G401.6 (cell line): ENCODE data around the gene AMIGO1.

Source experiments
- FAIRE-seq: peaks from 2 replicates; lab custom pipeline; 2012; peaks lifted over from hg19 to GRCh38; lab: Jason Lieb, UNC

The AMIGO1 gene

DNA sequence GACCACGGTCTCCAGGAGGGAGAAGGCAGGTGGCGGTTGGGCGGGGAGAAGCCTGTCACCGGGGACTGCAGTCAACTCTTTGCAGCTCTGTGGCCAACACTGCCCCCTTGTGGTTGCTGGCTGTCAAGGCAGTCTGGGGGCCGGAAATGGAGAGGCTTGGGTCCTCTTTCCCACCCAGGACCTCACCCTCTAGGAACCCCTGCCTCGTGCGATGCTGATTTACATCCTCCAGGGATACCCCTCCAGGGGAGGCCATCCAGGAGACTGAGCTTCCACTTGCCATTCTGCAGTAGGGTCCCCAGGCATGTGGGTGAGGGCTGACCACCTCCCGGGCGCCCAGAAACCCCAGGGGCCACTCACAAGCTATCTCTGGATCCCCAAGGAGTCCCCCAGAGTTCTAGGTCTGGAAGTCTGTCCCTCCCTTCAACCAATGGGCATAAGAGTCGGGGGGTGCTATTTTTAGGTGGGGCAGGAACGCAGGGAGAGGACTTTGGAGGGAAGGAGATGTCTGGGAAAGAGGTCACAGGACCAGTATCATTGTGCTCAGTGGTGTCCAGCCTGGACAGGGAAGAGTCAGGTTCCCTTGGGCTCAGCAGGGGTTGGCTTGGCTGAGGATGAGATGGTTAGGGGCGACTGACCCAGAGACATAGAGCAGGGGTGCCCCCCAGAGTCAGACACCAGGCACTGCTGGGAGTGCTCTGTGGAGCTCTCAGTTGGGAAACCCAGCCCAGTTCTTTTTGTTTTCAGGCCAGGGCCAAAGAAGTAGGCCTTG is 23.0 kb upstream of the AMIGO1 start:
- no peak for FAIRE-seq

DNA sequence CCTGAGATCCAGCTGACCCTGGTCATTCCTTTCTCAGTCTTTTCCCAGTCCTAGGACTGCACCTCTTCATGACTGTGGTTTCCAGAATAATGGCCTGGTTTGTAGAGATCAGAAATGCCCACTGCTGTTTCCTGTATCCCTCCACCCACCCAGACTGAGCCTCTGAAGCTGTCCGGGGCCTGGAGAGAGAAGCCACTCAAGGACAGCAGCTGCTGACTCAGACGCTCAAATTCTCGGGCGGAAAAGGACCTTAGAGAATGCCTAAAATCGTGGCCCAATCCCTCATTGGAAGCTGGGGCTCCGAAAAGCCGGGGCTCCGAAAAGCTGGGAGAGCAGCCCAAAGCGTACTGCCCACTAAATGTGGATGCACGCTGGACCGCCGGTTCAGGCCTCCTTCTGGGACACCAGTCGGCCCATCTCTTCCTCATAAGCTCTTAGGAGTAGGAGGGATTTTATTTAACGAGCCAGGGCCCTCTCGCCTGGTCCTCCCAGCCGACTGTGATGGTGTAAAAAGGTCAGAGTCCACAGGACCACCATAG is 22.4 kb upstream of the AMIGO1 start:
- no peak for FAIRE-seq

DNA sequence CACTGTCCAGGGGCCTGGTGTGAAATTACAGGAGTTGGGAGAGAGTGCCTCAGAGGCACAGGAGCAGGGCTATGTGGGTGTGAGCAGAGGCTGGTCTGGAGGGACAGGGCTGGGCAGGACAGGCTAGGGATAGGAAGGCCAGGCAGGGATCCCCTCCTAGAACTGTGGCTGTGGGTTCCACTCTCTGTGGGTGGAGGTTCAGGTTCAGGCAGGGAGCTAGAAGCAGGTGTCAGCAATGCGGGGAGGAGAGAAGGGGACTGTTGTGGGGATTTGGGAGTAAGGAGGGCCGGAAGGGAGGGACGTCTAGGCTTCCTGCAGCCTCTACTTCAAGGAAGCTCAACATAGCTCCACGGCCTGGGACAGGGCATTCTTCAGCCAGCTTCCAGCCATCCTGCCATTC is 21.9 kb upstream of the AMIGO1 start:
- no peak for FAIRE-seq

DNA sequence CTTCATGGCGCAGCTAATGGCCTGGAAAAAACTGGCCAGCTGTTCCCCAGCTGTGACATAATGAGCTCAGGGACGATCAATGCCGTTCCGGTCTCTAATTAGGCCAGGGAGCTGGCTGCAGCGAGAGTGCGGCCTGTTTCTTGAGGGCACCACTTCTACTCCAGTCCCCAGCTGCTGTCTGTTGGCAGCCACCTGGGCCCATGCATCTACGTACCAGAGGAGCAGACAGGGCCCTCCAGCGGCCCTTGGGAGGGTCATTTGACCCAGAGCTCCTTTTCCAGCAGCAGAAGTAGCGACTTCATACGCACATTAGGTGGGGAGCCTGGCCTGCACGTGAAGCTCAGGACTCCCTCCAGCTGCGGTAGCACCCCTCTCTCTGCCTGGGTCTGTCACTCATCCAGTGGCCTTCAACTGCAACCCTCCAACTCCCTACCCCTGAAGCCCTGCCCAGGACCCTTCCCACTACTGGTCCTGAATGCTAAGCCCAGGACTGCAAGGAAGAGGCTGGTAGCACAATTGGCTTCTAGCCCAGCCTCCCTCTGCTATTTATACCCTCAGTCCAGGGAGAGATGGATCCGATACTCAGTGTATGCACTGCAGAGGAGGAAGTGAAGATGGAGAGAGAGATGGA is 21.0 kb upstream of the AMIGO1 start:
- no peak for FAIRE-seq

DNA sequence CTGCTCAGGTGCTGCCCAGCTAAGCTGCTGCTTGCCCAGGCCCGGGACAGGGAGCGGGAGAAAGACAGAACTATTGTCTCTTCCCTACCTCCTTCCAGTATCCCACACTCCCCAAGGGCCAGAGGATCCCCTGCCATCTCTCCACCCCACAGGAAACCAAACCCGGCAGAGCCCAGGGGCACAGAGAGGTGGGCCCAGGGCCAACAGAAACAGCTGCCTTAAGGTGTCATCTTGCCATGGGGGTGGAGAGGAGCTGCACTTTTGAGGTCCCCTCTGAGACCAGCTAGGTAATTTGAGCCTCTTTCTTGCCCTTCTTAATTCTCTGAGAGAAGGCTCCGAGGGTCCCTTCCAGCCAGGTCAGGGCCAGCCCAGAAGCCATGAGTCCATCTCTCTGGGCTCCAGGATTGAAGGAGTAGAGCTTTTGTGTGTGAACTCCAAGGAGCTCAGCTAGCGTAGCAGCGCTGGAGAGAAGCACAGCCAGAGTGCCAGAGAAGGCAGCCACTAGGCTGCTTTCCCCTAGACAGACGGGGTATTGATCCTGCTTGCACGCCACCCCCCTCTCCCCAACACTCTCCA is 20.4 kb upstream of the AMIGO1 start:
- FAIRE-seq, result no peak

DNA sequence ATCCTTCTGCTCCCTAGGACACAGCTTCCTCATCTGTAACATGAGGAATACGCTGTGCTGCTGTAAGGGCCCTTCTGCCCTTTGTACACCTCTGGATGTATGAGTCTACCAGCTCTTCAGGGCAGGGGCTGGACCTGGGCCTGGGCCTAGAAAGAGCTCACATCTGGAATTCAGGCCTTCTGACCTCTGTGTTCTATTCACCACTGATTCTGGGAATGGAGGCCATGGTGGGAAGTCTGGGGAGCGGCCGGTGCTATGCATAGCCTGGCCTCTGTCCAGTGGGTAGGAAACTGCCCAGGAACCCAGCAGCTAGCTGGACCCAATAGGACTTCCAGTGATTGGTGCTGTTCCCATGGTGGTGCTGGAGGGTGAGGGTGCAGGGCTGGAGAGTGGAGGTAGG is 19.2 kb upstream of the AMIGO1 start:
- no peak for FAIRE-seq

DNA sequence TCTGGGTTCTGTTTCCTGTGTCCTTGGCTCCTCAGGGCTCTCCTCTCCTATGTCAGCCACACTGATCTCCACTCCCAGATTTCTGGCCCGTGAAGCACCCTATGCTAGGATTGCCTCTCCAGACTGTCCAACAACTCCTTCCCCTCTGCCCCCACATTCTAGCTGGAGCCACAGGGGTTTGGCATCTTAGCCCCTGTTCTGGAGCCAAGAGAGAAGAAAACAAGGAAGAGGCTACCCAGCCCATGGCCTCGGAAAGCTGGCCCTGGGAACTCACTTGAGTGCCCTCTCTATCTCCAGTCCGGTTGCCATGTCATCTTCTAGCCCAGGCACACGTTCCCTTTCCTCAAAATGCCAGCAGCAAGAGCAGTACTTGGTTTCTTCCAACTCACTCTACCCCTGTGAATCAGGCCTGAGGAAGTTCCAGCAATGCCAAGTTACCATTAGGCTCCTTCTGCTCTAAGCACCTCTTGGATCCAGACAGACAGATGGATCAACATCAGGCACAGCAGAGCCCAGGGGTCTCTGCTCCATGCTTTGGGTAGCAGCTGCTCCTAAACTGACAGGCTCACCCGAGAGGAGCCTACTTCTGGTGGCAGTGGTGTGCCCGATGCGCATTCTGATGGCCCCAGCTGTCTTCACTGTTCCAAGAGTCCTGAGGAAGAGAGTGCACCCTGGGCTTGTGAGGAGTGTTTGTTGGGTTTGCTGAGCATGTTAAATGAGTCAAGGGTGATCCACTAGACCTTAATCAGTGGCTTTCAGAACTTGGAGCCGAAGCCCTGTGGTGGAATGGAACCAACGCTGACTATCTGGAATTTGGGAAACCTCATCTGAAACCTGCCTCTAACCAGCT is 18.5 kb upstream of the AMIGO1 start:
- no peak for FAIRE-seq

DNA sequence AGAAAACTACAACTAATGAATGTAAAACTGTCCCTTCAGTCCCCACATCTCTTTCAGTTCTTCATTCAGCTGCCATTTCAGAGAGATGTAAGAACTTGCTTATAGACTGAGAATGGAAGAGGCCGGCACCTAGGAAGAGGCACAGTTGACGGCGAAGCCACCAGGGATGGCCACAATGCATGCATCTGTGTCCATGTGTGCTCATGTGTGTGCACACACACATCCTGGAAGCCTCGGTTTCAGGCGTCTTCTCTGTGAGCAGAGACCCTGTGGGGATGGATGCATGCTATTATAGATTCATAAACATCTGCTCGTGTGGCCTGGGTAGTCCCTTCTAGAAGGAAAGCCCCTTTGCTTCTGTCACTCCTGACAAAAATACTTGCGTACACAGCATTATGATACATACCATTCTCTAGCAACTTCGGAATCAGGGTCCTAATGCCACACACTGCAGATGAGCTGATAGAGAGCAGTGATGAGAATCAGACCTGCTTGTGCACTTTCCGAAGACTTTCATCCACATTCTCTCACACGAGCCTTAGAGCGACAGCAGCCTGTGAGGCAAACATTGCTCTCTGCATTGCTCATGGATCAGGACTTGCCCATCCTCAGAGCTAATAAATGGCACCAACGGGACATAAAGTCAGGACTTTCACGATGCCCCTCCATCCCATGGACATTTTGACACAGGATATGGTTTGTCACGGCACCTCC is 17.7 kb upstream of the AMIGO1 start:
- no peak for FAIRE-seq

DNA sequence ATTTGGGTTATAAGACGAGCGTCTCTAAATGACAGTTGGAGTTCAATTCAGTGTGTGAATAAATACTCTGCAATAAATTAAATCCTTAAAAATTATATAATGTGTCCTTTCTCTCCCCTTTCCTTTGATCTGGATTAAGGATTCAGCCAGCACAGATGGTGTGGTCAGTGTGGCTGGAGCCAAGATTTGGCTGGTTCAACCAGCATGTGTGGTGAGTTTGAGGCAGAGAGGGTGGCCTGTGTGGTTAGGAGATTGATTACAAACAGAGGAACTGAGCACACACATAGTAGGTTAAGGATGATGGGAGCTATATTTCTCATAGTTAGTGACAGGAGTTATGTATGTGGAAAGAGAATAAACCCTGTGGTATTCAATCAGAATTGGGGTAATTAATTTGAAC is 14.2 kb upstream of the AMIGO1 start:
- FAIRE-seq, result no peak

DNA sequence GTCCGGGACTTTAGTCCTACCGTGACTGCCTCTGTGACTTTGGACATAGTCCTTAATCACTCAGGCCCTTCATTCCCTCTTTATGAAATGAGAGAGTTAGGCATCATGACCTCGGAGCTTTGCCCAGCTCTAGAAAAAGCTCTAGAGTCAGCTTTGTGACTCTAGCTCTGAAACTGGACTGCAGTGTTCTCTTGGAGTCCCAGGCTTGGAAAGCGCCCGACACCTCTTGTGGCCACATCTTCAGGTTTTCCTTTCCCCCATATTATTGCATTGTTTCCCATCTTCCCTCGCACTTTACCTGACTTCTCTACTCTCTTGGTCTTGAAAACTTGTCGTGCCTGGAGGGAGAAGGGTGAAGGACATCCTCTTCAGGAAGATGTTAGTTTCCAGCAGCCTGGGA is 12.5 kb upstream of the AMIGO1 start:
- no peak for FAIRE-seq

DNA sequence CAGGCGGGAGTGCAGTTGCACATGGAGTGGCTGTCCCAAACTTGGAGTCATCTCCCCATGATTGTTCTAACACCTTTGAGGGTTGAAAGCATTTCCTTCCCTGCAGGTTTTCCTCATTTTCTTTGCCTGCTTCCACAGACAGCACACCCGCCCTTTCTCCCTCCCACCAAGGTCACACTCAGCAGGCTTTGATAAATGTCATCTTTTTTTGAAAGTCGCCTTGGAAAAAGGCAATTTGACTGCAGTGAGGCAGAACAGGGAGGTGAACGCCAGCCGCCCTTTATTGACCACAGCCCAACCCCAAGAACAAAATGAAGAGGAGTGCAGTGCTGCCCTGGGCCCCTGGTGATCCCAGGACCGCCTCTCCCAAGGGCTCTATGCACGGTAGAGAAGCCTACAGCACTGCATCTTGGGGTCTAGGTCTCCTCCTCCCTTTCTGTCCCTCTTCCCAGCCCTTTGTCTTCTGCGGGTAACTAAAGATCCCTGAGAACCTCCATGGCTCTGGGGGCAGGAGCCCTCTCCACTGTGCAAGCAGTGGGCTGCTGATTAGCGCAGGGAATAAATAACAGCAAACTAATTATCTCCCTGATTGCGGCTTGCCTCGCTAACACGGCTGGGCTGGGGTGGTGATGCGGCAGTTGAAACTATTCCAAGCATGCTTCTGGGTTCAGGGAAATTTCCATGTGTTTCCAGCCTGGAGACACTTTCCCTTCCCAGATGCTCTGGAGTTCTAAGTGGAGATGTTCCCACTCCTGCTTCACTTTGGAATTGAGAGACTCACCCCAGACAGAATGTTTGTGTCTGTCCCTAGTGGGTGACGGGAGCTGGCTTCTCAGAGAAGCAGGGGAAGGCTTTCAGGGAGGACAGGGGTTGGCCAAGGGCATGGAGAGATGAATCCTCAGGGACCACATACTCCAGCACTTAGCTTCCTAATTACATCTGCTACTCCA is 11.8 kb upstream of the AMIGO1 start:
- no peak for FAIRE-seq

DNA sequence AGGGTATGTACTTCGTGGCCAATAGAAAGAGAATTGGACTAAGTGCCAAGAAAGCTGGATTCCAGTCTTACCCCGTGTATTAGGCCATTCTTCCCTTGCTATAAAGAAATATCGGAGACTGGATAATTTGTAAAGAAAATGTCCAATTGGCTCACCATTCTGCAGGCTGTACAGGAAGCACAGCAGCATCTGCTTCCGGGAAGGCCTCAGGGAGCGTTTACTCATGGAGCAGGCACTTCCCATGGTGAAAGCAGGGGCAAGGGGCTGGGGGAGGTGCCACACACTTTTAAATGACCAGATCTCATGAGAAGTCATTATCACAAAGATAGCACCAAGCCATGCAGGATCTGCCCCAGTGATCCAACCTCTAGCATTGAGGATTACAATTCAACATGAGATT is 7.8 kb upstream of the AMIGO1 start:
- no peak for FAIRE-seq

DNA sequence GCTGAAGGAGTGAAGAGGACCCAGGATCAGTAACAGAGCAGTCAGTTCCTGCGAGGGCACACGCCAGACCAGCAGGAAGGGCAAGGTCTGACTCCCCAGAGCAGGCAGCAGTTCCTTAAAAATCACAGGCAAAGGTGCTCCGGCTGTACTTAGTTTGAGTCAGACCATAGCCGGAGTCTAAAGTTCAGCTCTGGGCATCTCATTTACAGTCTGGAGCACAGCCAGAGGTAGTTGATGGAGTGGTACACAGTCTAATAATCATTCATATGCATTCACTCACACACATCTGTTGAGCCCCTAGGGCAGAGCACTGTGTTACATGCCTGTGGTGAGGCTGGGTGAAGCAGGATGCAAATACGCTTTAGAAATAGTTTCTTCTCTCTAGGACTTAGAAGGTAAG is 7.3 kb upstream of the AMIGO1 start:
- FAIRE-seq, result no peak

DNA sequence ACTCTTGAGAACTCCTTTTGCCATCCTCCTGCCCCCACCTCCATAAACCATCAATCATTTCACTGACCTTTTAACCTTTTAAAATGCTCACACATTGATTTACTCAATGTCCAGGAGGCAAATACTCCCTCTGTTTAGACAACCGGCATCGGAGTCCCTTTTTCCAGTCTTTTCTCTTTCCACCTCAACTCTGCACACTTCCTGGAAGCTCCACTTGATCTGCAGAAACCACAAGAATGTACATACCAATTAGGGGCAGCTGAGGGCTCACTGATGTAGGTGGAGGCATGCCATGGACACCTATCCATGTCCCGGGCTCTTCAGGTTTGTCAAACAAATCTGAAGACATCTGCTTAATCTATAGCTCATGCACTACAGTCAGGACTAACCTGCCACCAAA is 5.3 kb upstream of the AMIGO1 start:
- no peak for FAIRE-seq

DNA sequence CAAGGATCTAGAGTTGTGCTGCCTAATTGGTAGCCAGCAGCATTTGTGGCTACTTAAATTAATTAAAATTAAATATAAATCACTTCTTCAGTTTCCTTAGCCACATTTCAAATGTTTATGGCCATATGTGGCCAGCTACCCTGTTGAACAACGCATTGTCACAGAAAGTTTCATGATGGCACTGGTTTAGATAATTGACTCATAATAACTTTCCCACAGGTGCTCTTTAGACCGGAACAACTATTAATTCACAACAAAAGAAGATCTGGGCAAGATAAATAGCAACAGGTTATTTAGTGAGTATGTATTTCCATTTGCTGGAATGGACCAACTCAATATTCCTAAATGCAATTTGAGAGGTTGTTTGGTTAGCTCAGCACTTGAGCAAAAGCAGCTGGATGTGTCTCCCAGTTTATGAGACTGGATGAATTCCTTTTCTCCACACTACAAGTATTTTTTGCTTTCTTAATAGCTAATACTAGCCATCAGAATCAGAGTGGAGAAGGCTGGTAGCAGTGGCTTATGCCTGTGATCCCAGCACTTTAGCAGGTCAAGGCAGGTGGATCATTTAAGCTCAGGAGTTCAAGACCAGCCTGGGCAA is 3.7 kb upstream of the AMIGO1 start:
- FAIRE-seq, result no peak

DNA sequence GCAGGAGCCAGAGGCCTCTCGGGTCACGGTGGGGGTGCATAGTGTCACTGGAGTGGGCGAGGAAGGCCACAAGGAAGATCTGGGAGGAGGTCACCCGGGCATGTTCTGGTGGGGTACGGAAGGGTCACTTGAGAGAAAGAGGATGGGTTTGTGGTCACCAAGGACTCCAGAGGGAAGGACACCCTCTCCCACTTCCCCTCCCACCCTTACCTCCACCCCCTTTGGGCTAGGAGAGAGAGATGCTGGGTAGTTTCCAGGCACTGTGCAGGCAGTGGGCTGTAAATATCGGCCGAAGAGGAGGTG is 703 bp downstream of the AMIGO1 start:
- FAIRE-seq, result no peak

DNA sequence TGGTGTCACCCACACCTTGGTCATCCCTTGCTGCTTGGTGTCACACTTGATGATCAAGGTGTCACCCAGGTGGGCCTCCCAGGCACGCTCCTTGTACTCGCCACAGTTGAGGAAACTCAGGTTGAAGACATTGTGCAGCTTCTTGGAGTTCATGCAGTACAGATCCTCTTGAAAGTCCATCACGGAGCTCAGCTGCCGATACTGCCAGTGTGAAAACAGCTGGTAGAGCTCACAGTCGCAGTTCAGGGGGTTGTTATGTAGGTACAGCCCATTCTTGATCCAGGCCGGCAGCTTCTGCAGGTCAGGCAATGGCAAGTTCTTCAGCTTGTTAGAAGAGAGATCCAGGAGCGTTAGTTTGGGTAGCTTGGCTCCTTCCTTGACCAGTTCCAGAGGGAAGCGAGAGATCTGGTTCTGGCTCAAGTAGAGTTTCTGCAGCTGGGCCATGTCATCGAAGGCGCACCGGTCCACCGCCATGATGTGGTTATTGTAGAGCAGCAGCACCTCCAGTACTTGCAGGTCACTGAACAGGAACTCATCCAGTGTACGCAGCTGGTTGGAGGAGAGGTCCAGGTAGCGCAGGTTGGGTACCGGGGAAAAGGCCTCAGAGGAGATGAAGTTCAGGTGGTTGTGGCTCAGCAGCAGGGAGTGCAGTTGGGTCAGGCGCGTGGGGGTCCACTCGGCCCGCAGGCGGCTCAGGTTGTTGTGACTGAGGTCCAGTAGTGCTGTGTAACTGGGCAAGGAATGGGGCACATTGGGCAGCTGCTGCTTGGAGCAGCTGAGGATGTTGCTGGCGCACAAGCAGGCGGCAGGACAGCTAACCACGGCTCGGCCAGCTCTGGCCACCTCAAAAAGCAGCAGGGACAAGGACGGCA is 1.3 kb downstream of the AMIGO1 start:
- no peak for FAIRE-seq

DNA sequence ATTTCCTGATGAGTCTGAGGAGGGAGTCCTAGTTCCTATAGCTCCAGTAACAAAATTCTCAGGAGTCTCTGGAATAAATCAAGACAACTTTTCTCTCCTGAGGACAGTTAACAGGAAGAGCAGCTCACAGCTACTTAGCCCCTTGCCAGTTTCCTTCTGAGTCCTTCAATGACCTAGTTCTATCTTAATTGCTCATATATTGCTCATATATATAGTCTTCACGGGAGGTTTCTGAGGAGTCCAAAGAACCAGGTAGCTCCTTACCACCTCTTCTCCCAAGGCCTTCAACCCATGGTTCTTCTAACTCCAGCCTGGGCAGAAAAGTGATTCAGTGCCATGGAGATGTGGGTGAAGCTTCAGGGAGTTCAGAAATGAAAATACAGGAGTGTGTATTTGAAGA is 4.6 kb downstream of the AMIGO1 start:
- no peak for FAIRE-seq

DNA sequence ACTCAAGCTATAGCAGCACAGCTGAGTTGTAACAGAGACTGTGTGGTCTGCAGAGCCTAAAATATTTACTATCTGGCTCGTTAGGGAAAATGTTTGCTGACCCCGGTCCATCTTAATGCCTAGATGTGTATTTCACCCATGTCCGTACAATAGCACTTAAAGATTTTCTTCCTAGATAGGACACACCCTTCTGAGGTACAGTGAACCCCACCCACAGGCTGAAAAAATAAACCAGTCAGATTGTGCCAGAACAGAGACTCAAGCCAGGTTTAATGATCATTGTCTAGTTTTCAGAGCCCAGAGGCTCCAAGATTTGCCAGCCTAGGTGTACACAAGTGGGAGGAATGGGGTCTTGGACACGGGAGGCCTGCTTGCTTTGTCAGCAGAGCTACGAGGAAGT is 5.6 kb downstream of the AMIGO1 start:
- FAIRE-seq, result no peak
